ENCODE data around the gene CDC42BPB.

- TF ChIP-seq POLR2A (IDR thresholded peaks at IDR 0.05) (no peak), POLR2AphosphoS5 (IDR thresholded peaks at IDR 0.05) (no peak)
- TF ChIP-seq, protein P1, sequence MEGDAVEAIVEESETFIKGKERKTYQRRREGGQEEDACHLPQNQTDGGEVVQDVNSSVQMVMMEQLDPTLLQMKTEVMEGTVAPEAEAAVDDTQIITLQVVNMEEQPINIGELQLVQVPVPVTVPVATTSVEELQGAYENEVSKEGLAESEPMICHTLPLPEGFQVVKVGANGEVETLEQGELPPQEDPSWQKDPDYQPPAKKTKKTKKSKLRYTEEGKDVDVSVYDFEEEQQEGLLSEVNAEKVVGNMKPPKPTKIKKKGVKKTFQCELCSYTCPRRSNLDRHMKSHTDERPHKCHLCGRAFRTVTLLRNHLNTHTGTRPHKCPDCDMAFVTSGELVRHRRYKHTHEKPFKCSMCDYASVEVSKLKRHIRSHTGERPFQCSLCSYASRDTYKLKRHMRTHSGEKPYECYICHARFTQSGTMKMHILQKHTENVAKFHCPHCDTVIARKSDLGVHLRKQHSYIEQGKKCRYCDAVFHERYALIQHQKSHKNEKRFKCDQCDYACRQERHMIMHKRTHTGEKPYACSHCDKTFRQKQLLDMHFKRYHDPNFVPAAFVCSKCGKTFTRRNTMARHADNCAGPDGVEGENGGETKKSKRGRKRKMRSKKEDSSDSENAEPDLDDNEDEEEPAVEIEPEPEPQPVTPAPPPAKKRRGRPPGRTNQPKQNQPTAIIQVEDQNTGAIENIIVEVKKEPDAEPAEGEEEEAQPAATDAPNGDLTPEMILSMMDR (IDR thresholded peaks at IDR 0.05) = no peak
Measured at GRCh38 chr14:102930138-102930752, 127.1 kb downstream of the CDC42BPB start.

Data from breast epithelium (tissue), 3 donors.